ENCODE data around the gene RABL6.

GRCh38 chr9:136829981-136830885 lies 22.5 kb downstream of the RABL6 start:
- TF ChIP-seq POLR2AphosphoS5 (IDR thresholded peaks at IDR 0.05; ENCODE audit: low read depth, low read length), result no peak
- TF ChIP-seq REST (IDR thresholded peaks at IDR 0.05; ENCODE audit: insufficient read depth in 1 of 2, low read depth in 2 of 2, low read length in 2 of 2), result no peak
- no peak for TF ChIP-seq TAF1 (IDR thresholded peaks at IDR 0.05; ENCODE audit: borderline replicate concordance, insufficient read depth, low read length)
- TF ChIP-seq SIN3A (IDR thresholded peaks at IDR 0.05; ENCODE audit: borderline replicate concordance, insufficient read depth, low read length), result no peak
- no peak for TF ChIP-seq FOXP2 (optimal IDR thresholded peaks at IDR 0.05; ENCODE audit: borderline replicate concordance, extremely low read depth, extremely low read length, insufficient read depth)

All from PFSK-1 (cell line).